HT-29 (cell line): ENCODE measurements around the gene POU2AF3. TPM values are rescaled to one million over a fixed set of nuclear protein-coding genes. Genes with fewer than 3 reads are reported as not detected.

Source experiments
- DNase-seq: peaks from one replicate; pipeline ENCODE4 v3.0.0-alpha.2; 2015; ENCODE audit warnings: low spot score
- total RNA-seq: library from RNA; depleted of rRNA; stranded (reverse); fragments of >200 nt; shearing (Covaris generic); gene quantifications from 2 replicates; pipeline ENCODE4 v1.2.3, GENCODE V29; 2014

POU2AF3 gene
- total RNA-seq, 1 experiment from 2014 or later: 23.0 TPM

- DNase-seq: no peak
Measured at GRCh38 chr11:111329306-111330204, 31.2 kb downstream of the POU2AF3 start.

- DNase-seq: no peak
Measured at GRCh38 chr11:111330234-111330893, 32.0 kb downstream of the POU2AF3 start.

DNA sequence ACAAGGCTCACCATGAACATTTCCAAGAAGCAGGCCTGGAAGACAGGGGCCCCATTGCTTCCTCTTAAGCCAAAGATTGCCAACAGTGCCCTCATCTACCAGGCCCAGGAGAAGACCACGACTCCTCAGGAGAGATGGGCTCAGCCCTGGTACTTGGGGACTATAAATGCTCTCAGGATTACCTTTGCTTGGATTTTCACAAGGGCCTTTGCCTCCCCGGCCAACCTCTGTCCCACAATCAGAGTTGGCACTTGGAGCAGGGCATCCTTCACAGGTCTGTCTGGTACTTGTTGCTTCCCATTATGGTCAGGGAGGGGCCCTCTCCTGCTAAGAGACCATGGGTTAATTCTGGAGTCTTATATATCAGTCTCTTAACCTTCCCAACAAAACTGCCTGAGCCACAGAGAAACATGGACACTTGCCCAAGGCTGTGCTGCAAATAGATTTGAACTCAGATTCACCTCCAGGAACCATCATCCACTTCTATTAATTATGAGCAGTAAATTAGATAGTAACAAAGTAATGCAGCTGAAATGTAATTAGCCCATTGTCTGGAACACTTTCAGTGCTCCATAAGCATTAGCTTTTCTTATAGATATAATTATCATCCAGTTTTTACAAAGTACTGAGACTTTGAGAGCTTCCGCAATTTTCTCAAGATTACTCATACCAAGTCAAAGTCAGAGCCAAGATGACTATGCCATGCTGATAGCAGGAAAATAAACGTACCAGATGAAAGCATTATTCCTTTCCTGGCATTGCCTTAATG is 33.5 kb downstream of the POU2AF3 start:
- DNase-seq: peak; percentile 64

- DNase-seq: peak; percentile 96
Measured at GRCh38 chr11:111334532-111335502, 36.5 kb downstream of the POU2AF3 start.

- DNase-seq: peak; percentile 67
Measured at GRCh38 chr11:111335549-111335948, 37.2 kb downstream of the POU2AF3 start.

GRCh38 chr11:111336062-111336461 is 37.7 kb downstream of the POU2AF3 start:
- no peak for DNase-seq

DNA sequence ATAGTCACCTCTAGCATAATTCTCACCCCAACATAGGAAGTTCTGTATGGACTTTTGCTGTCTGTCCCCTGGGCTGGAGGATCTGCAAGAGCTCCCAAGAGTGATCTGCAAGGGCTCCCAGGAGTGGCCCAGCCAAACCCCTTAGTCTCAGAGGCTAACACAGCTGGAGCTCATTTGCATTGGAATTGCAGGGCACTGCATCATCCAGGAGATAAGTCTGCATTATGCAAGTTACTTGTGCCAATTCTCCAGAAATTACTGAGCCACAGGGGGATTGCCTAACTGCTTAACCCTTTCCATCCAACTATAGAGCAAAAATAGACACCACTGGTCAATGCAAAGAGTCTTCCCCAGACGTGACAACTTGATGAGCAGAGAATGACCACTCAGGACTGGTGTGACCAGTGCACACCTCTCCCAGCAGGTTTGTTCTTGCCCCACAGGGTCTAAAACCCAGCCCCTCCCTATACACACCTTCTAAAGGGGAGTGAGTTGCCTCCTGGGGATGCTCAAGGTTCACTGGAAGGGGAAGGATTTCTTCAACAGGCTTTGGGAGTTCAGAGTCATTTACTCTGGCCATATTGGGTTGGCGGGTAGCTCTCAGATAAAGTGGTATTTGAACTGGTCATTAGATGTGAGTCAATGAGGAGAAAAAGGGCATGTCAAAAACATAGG is 38.4 kb downstream of the POU2AF3 start:
- no peak for DNase-seq

GRCh38 chr11:111339758-111340388 is 41.5 kb downstream of the POU2AF3 start:
- DNase-seq: no peak

DNA sequence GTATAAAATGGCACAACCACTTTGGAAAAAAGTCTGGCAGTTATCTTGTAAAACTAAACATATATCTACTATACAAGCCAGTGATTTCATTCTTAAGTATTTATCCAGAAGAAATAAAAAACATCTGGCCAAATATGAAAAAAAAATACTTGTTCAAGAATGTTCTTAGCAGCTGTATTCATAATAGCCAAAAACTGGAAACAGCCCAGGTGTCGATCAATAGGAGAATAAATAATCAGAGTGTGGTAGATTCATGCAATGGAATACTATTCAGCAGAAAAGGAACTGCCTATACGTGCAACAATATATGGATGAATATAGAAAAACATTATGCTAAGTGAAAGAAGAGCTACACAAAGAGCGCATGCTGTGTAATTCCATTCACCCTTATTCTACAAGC is 44.0 kb downstream of the POU2AF3 start:
- DNase-seq: no peak

- DNase-seq: no peak
Measured at GRCh38 chr11:111344032-111344431, 45.7 kb downstream of the POU2AF3 start.

DNA sequence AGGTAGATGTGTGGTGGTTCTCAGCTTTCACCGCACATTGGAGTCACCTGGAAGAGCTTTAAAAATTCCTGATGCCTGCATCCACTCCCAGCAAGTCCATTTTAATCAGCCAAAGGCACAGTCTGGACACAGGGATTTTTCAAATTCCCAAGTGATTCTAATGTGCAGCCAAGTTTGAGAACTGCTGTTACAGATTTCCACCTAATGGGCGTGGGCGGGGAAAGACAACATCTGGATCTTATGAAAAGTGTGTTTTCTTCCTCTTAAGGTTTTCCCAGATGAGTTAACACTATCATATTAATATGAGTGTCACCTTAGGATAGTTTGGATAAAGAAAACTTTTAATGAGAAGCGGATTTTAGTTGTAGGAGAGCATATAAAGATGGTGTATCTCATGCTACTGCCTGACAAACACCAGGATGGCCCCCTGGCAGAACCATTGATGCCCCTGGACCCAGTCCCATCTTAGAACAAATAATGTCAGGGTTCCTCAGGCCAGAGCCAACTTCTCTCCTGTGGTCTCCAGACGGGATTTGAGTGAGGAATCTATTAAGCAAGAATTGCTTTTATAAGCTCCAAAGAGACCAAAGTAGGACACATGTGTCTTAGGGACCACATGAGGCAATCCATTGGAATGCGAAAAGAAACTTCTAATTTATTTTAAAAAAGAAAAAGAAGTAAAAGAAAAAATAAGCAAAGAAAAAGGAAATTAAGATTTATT is 48.8 kb downstream of the POU2AF3 start:
- no peak for DNase-seq

- no peak for DNase-seq
Measured at GRCh38 chr11:111347723-111348115, 49.4 kb downstream of the POU2AF3 start.

- DNase-seq: no peak
Measured at GRCh38 chr11:111348147-111348546, 49.8 kb downstream of the POU2AF3 start.

GRCh38 chr11:111349191-111349695 is 50.9 kb downstream of the POU2AF3 start:
- no peak for DNase-seq

GRCh38 chr11:111350811-111351210 is 52.5 kb downstream of the POU2AF3 start:
- DNase-seq: no peak

DNA sequence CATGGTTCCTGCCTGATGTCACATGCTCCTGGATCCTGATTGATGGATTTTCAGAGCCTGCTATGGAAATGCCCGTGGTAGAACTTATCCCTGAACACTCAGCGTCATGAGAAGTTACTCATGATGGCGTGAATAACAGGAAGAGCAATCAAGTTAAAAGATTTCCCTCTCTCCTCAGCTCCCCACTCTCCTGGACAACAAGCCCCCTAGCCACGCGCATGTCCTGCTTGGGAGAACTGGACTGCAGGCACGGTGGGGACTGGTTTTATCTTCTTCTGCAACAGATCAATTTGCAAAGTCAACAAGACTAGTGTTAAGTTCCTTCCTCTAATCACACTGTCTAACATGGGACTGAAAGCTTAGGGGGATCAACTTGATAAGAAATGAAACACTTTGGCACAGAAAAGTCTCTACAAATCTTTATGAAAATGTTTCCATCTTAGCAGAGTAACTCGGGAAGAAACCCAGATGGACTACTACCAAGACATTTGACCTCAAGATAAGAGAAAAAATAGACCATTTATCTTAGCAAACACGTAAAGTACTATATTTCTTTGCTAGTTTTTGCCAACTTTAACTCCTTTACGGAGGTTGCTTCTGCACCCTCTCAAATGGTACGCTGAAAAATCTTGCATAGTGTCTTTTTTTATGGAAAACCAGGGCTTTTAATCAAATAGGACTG is 53.2 kb downstream of the POU2AF3 start:
- no peak for DNase-seq

- no peak for DNase-seq
Measured at GRCh38 chr11:111352231-111352746, 53.9 kb downstream of the POU2AF3 start.
